MM.1S (cell line): ENCODE measurements around the gene IL4.
A peak's percentile ranks its signal among the peaks of the same experiment; 100 is the strongest.

ENCODE experiments used
- DNase-seq: peaks from one replicate; pipeline ENCODE4 v3.0.0-alpha.2; 2015
- H2AFZ ChIP-seq: fragments of 300-600 bp; sonication (generic); 2 replicates; pipeline ENCODE4 v1.6.0; 2016; ENCODE audit warnings: antibody characterized with exemption, low read length
- H3F3A ChIP-seq: fragments of 300-600 bp; sonication (generic); 2 replicates; pipeline ENCODE4 v1.6.1; 2016; ENCODE audit warnings: mild to moderate bottlenecking, antibody characterized with exemption, low read length, moderate library complexity, mixed read lengths; ENCODE audit not compliant: insufficient read depth
- H3K27ac ChIP-seq: fragments of 300-600 bp; sonication (generic); 2 replicates; pipeline ENCODE4 v1.5.1; 2016; ENCODE audit warnings: mild to moderate bottlenecking, low read length
- H3K27me3 ChIP-seq: fragments of 300-600 bp; sonication (generic); replicated peaks from 2 replicates; pipeline ENCODE4 v1.6.0; 2016; ENCODE audit warnings: low read length; ENCODE audit not compliant: insufficient read depth
- H3K36me3 ChIP-seq: fragments of 300-600 bp; sonication (generic); replicated peaks from 2 replicates; pipeline ENCODE4 v1.6.1; 2016; ENCODE audit warnings: mild to moderate bottlenecking, low read length, mixed read lengths; ENCODE audit not compliant: insufficient read depth
- H3K4me1 ChIP-seq: fragments of 300-600 bp; sonication (generic); 2 replicates; pipeline ENCODE4 v1.6.1; 2016; ENCODE audit warnings: low read length, mixed read lengths
- H3K4me2 ChIP-seq: fragments of 300-600 bp; sonication (generic); 2 replicates; pipeline ENCODE4 v1.6.0; 2016; ENCODE audit warnings: low read depth, low read length
- H3K4me3 ChIP-seq: fragments of 300-600 bp; sonication (generic); 2 replicates; pipeline ENCODE4 v1.5.1; 2016; ENCODE audit warnings: low read length, mixed read lengths
- H3K79me2 ChIP-seq: fragments of 300-600 bp; sonication (generic); 2 replicates; pipeline ENCODE4 v1.6.1; 2016; ENCODE audit warnings: mixed run types, low read length, mixed read lengths
- H3K9ac ChIP-seq: fragments of 300-600 bp; sonication (generic); 2 replicates; pipeline ENCODE4 v1.6.1; 2016; ENCODE audit warnings: low read length, mixed read lengths
- H3K9me2 ChIP-seq: fragments of 300-600 bp; sonication (generic); replicated peaks from 2 replicates; pipeline ENCODE4 v1.6.1; 2016; ENCODE audit warnings: mild to moderate bottlenecking, low read length, mixed read lengths; ENCODE audit not compliant: insufficient read depth
- H3K9me3 ChIP-seq: fragments of 300-600 bp; sonication (generic); replicated peaks from 2 replicates; pipeline ENCODE4 v1.6.1; 2016; ENCODE audit warnings: mild to moderate bottlenecking, low read length, mixed read lengths; ENCODE audit not compliant: insufficient read depth
- H4K20me1 ChIP-seq: fragments of 300-600 bp; sonication (generic); 2 replicates; pipeline ENCODE4 v1.6.1; 2016; ENCODE audit warnings: mild to moderate bottlenecking, low read length, moderate library complexity, mixed read lengths; ENCODE audit not compliant: insufficient read depth
- EZH2 ChIP-seq: fragments of 300-600 bp; sonication (generic); optimal IDR thresholded peaks from 2 replicates; pipeline ENCODE3; 2017; ENCODE audit warnings: low read depth, mild to moderate bottlenecking, antibody characterized with exemption, low read length, mixed read lengths
- EZH2phosphoT487 ChIP-seq: fragments of 300-600 bp; sonication (generic); IDR thresholded peaks from 2 replicates; pipeline ENCODE4 v1.6.1; 2018; ENCODE audit warnings: antibody characterized with exemption, low read length
- TF ChIP-seq, protein P1 (sequence below): fragments of 300-600 bp; sonication (generic); IDR thresholded peaks from 2 replicates; pipeline ENCODE4 v1.5.1; 2016; ENCODE audit warnings: antibody characterized with exemption, low read length, mixed read lengths

The IL4 gene

DNA sequence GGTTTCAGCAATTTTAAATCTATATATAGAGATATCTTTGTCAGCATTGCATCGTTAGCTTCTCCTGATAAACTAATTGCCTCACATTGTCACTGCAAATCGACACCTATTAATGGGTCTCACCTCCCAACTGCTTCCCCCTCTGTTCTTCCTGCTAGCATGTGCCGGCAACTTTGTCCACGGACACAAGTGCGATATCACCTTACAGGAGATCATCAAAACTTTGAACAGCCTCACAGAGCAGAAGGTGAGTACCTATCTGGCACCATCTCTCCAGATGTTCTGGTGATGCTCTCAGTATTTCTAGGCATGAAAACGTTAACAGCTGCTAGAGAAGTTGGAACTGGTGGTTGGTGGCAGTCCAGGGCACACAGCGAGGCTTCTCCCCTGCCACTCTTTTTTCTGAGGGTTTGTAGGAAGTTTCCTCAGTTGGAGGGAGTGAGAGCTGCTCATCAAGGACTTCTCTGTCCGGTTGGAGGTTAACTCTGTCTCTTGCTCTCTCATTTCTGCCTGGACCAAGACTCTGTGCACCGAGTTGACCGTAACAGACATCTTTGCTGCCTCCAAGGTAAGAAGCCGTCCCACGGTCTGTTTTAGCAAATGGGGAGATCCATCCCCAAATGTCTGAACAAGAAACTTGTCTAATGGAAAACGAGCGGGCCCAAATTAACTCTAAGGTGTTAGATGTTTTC is at the start of gene IL4:
IL4 (plus strand) TSS at position 51 of the 692 bp plus-strand sequence; CDS start at position 113, 62 bp downstream.
- H3K4me1 ChIP-seq = no peaks in the 10 kb centered on the region
- no peaks in the 10 kb centered on the region for H4K20me1 ChIP-seq
- DNase-seq = no peak
- peak within 1 kb of the TSS; percentile 49; the same call in 1 of the 2 replicates for H2AFZ ChIP-seq
- H3K9me2 ChIP-seq = no peaks in the 10 kb centered on the region
- H3K27me3 ChIP-seq = no peaks in the 10 kb centered on the region
- H3K9me3 ChIP-seq = no peaks in the 10 kb centered on the region
- no peaks in the 10 kb centered on the region for H3K79me2 ChIP-seq
- TF ChIP-seq, protein P1, sequence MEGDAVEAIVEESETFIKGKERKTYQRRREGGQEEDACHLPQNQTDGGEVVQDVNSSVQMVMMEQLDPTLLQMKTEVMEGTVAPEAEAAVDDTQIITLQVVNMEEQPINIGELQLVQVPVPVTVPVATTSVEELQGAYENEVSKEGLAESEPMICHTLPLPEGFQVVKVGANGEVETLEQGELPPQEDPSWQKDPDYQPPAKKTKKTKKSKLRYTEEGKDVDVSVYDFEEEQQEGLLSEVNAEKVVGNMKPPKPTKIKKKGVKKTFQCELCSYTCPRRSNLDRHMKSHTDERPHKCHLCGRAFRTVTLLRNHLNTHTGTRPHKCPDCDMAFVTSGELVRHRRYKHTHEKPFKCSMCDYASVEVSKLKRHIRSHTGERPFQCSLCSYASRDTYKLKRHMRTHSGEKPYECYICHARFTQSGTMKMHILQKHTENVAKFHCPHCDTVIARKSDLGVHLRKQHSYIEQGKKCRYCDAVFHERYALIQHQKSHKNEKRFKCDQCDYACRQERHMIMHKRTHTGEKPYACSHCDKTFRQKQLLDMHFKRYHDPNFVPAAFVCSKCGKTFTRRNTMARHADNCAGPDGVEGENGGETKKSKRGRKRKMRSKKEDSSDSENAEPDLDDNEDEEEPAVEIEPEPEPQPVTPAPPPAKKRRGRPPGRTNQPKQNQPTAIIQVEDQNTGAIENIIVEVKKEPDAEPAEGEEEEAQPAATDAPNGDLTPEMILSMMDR = no peak
- TF ChIP-seq EZH2 (no peak), EZH2phosphoT487 (no peak)
- no peak within 1 kb of the TSS for H3K27ac ChIP-seq
- peak within 1 kb of the TSS; percentile 59 for H3K4me2 ChIP-seq
- peak within 1 kb of the TSS; percentile 8; the same call in 1 of the 2 replicates for H3K9ac ChIP-seq
- no peaks in the 10 kb centered on the region for H3F3A ChIP-seq
- H3K36me3 ChIP-seq = no peaks in the 10 kb centered on the region
- no peak within 1 kb of the TSS for H3K4me3 ChIP-seq

DNA sequence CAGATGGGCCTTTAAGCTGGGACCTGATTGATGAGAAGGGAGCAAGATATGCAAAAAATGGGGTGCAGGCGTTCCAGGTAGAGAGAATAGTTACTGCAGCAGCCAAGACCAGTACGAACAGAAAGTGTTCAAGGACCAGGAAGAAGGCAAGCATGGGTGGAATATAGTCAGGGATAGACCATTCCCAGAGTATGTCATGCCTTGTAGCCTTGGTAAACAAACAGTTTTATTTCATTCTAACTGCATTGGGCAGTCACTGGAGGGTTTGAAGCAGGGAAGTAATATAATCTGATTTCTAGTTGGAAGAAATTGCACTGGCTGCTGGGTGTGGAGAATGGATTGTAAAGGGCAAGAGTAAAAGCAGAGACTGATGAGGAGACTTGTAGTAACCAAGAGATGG is 46.3 kb upstream of the IL4 start:
- Histone ChIP-seq H3K9ac (no peak overlapping the region), H3K4me3 (no peak overlapping the region), H4K20me1 (no peaks in the 10 kb centered on the region), H3K27ac (no peak overlapping the region), H3F3A (peaks cover 19% of the 10 kb centered on the region), H3K79me2 (no peaks in the 10 kb centered on the region), H3K9me2 (no peaks in the 10 kb centered on the region), H3K4me1 (peaks cover 34% of the 10 kb centered on the region), H3K27me3 (no peaks in the 10 kb centered on the region), H3K36me3 (no peaks in the 10 kb centered on the region; the same call in 1 of the 2 replicates), H2AFZ (no peak overlapping the region), H3K9me3 (no peaks in the 10 kb centered on the region), H3K4me2 (no peak overlapping the region)
- DNase-seq = no peak
- TF ChIP-seq EZH2phosphoT487 = no peak
- TF ChIP-seq, protein P1 = no peak
- TF ChIP-seq EZH2 = no peak

DNA sequence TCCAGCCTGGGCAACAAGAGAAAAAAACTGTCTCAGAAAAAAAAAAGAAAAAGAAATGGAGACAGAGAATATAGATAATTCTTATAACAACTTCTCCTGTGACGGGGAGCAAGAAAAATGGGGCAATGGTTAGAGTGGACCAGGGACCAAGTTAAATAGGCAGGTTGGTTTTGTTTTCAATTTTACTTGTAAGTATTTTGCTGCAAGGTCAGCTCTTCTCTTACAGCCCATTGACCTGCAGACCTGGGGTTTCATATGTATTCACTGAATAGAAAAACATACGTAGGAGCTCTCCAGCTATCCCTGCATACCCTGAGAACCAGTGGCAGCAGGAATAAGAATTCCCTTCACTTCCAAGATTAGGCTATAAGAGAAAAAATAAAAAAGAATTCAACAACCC is 45.0 kb upstream of the IL4 start:
- peak; percentile 85 for DNase-seq
- H3F3A ChIP-seq = peaks cover 19% of the 10 kb centered on the region
- no peaks in the 10 kb centered on the region for H4K20me1 ChIP-seq
- no peaks in the 10 kb centered on the region for H3K9me2 ChIP-seq
- no peaks in the 10 kb centered on the region for H3K79me2 ChIP-seq
- TF ChIP-seq EZH2phosphoT487 (no peak), EZH2 (no peak)
- TF ChIP-seq, protein P1 = no peak
- peak overlapping the region; percentile 69 for H3K9ac ChIP-seq
- peaks cover 29% of the 10 kb centered on the region for H3K4me1 ChIP-seq
- H3K9me3 ChIP-seq = no peaks in the 10 kb centered on the region
- no peaks in the 10 kb centered on the region for H3K27me3 ChIP-seq
- H3K4me3 ChIP-seq = peak overlapping the region; percentile 40
- peak overlapping the region; percentile 94 for H3K27ac ChIP-seq
- no peaks in the 10 kb centered on the region; the same call in 1 of the 2 replicates for H3K36me3 ChIP-seq
- H2AFZ ChIP-seq = no peak overlapping the region
- peak overlapping the region; percentile 89 for H3K4me2 ChIP-seq
